Lung (tissue), 12 donors: ENCODE measurements around the gene NBEA. TPM values are rescaled to one million over a fixed set of nuclear protein-coding genes. Genes with fewer than 3 reads are reported as not detected.

Experiments used
- ATAC-seq: fragments of 200-7000 bp; cut with Tn5 transposase; one replicate; pipeline ENCODE4 v1.9.1; 2020; ENCODE audit warnings: moderate number of reproducible peaks; ENCODE audit not compliant: insufficient read depth, low FRiP score
- DNase-seq, 3 donors: peaks; one replicate each; pipeline ENCODE4 v3.0.0-alpha.2; 2013 to 2017
- H3K27ac ChIP-seq, 2 donors: one replicate each; pipeline ENCODE4 v1.5.1; 2013; ENCODE audit warnings: mild to moderate bottlenecking in 2 of 2, moderate library complexity in 2 of 2, control low read depth in 1 of 2, inconsistent platforms in 1 of 2, low read depth in 1 of 2, low read length in 1 of 2
- H3K27me3 ChIP-seq, 3 donors: one replicate each; pipeline ENCODE4 v1.5.1; 2013; ENCODE audit warnings: low read length in 2 of 3; ENCODE audit not compliant: control insufficient read depth in 3 of 3, insufficient read depth in 3 of 3
- H3K36me3 ChIP-seq, 4 donors: one replicate each; pipeline ENCODE4 v1.5.1; 2013; ENCODE audit warnings: low read length in 4 of 4, mild to moderate bottlenecking in 1 of 4, moderate library complexity in 1 of 4; ENCODE audit not compliant: control insufficient read depth in 4 of 4, insufficient read depth in 4 of 4
- H3K4me1 ChIP-seq, 5 donors: one replicate each; pipeline ENCODE4 v1.5.1; 2013; ENCODE audit warnings: low read length in 5 of 5, mild to moderate bottlenecking in 2 of 5, moderate library complexity in 1 of 5; ENCODE audit not compliant: control insufficient read depth in 5 of 5, insufficient read depth in 5 of 5
- H3K4me3 ChIP-seq: one replicate; pipeline ENCODE4 v1.5.1; 2013; ENCODE audit warnings: mild to moderate bottlenecking, control low read depth, moderate library complexity
- H3K9ac ChIP-seq, 2 donors: one replicate each; pipeline ENCODE4 v1.5.1; 2013; ENCODE audit warnings: low read length in 2 of 2, control low read depth in 1 of 2; ENCODE audit not compliant: insufficient read depth in 1 of 2
- H3K9me3 ChIP-seq, 4 donors: one replicate each; pipeline ENCODE4 v1.5.1; 2013; ENCODE audit warnings: low read length in 3 of 4, mild to moderate bottlenecking in 1 of 4, moderate library complexity in 1 of 4; ENCODE audit not compliant: control insufficient read depth in 4 of 4, insufficient read depth in 3 of 4
- CTCF ChIP-seq: IDR thresholded peaks from 2 replicates; pipeline ENCODE4 v1.5.1; 2012; ENCODE audit warnings: mild to moderate bottlenecking; ENCODE audit errors: control extremely low read depth, extremely low read depth
- WGBS, 2 donors: extraction: QIAGEN DNeasy Blood & Tissue Kit; methylation state at CpG; one replicate each; pipeline ENCODE4 v1.1.7; 2013; 5-methylcytosine and 5-hydroxymethylcytosine counted together
- polyA plus RNA-seq, 2 donors: library from polyadenylated mRNA; stranded (reverse); fragments of 200-250 nt; gene quantifications; one replicate each; pipeline ENCODE4 v1.2.1, GENCODE V29; 2013
- total RNA-seq, 2 donors: library from RNA; depleted of rRNA in 1 of 2; stranded (reverse); fragments of >200 nt in 1 of 2; gene quantifications; one replicate each; pipeline ENCODE4 v1.2.1, GENCODE V29; 2014 to 2021
- donor health status: control.
- donor health status: control.
- donor health status: Bipolar disorder and iron deficiency.
- donor health status: healthy.
- donor health status: DM: yes; HTN: yes; CAD: no.

Gene NBEA
- total and polyA plus RNA-seq, 4 donors, result 1.6 to 26.5 (median 5.3) TPM

- H3K36me3 ChIP-seq, result peaks cover 0 to 4% (median 0%) of the 10 kb centered on the region in 4 donors
- no peaks in the 10 kb centered on the region for H3K27me3 ChIP-seq
- ATAC-seq (no peak), DNase-seq (no peak)
- no peak for TF ChIP-seq CTCF
- H3K4me1 ChIP-seq, result no peaks in the 10 kb centered on the region
- H3K4me3 ChIP-seq, result no peak overlapping the region
- H3K27ac ChIP-seq, result no peak overlapping the region
- no peak overlapping the region for H3K9ac ChIP-seq
- peaks cover 0 to 6% (median under 1%) of the 10 kb centered on the region in 4 donors for H3K9me3 ChIP-seq
These were observed 318.2 kb downstream of the NBEA start for GRCh38 chr13:35260316-35260715.

DNA sequence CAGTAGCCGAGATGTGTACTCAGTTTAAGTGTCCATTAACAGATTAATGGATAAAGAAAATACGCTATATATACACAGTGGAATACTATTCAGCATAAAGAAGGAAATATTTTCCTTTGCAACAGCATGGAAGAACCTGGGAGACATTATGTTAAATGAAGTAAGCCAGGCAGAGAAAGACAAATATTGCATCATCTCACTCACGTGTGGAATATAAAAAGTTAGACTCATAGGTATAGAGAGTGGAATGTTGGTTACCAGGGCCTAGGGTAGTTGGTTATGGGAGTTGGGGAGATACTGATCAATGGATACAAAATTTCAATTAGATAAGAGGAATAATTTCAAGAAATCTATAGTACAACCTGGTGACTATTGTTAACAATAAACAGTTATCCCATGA, 324.3 kb downstream of the NBEA start:
- 85 to 94% methylated on average over 3 of the region's 3 CpGs for WGBS, 2 donors
- no peaks in the 10 kb centered on the region for H3K36me3 ChIP-seq

GRCh38 chr13:35278917-35279316, 336.8 kb downstream of the NBEA start:
- no peak for ATAC-seq

More for the DNA sequence above, 324.3 kb downstream of the NBEA start:
- DNase-seq (no peak), ATAC-seq (no peak)
- Histone ChIP-seq H3K4me3 (no peak overlapping the region), H3K4me1 (no peaks in the 10 kb centered on the region), H3K9me3 (peaks cover 0 to 2% (median under 1%) of the 10 kb centered on the region in 4 donors), H3K9ac (no peak overlapping the region), H3K27ac (no peak overlapping the region), H3K27me3 (no peaks in the 10 kb centered on the region)
- no peak for TF ChIP-seq CTCF

More at GRCh38 chr13:35278917-35279316, 336.8 kb downstream of the NBEA start:
- Histone ChIP-seq H3K9me3 (no peaks in the 10 kb centered on the region), H3K4me3 (no peak overlapping the region), H3K27ac (no peak overlapping the region), H3K27me3 (no peaks in the 10 kb centered on the region), H3K4me1 (no peaks in the 10 kb centered on the region), H3K9ac (no peak overlapping the region), H3K36me3 (no peaks in the 10 kb centered on the region)
- TF ChIP-seq CTCF, result no peak
- no peak for DNase-seq
